ENCODE results near the gene DONSON.

- TF ChIP-seq ZNF274 (IDR thresholded peaks at IDR 0.05; ENCODE audit: low read length) (no peak), ZNF274 (tag by site-specific recombination; IDR thresholded peaks at IDR 0.05; ENCODE audit: borderline replicate concordance) (no peak), ZNF404 (tag by site-specific recombination; IDR thresholded peaks at IDR 0.05) (no peak), ZNF549 (tag by site-specific recombination; IDR thresholded peaks at IDR 0.05) (no peak), ZSCAN30 (tag by site-specific recombination; IDR thresholded peaks at IDR 0.05) (no peak), GLIS1 (tag by site-specific recombination; IDR thresholded peaks at IDR 0.05) (no peak), SETDB1 (IDR thresholded peaks at IDR 0.05; ENCODE audit: insufficient read length, low read length) (no peak)
- TF ChIP-seq, protein P1, sequence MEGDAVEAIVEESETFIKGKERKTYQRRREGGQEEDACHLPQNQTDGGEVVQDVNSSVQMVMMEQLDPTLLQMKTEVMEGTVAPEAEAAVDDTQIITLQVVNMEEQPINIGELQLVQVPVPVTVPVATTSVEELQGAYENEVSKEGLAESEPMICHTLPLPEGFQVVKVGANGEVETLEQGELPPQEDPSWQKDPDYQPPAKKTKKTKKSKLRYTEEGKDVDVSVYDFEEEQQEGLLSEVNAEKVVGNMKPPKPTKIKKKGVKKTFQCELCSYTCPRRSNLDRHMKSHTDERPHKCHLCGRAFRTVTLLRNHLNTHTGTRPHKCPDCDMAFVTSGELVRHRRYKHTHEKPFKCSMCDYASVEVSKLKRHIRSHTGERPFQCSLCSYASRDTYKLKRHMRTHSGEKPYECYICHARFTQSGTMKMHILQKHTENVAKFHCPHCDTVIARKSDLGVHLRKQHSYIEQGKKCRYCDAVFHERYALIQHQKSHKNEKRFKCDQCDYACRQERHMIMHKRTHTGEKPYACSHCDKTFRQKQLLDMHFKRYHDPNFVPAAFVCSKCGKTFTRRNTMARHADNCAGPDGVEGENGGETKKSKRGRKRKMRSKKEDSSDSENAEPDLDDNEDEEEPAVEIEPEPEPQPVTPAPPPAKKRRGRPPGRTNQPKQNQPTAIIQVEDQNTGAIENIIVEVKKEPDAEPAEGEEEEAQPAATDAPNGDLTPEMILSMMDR (tag by site-specific recombination; IDR thresholded peaks at IDR 0.05) = no peak
These were observed 34.1 kb downstream of the DONSON start for GRCh38 chr21:33554236-33554981.

All from HEK293 (cell line).